GM23338 (cell line): ENCODE data around the gene MATR3. TPM values are rescaled to one million over a fixed set of nuclear protein-coding genes. Genes with fewer than 3 reads are reported as not detected.

Experiments used
- ATAC-seq: fragments of 200-7000 bp; cut with Tn5 transposase; 3 replicates; pipeline ENCODE4 v1.9.1; 2020
- DNase-seq: peaks from one replicate; pipeline ENCODE4 v3.0.0-alpha.2; 2015; ENCODE audit warnings: low spot score
- H2AFZ ChIP-seq: fragments of 200-600 bp; sonication (generic); 2 replicates; pipeline ENCODE4 v1.8.0; 2016; ENCODE audit warnings: antibody characterized with exemption, mild to moderate bottlenecking, moderate library complexity
- H3F3A ChIP-seq: fragments of 200-600 bp; sonication (generic); replicated peaks from 2 replicates; pipeline ENCODE4 v1.8.0; 2017; ENCODE audit warnings: antibody characterized with exemption, mixed run types, low read depth
- H3K27ac ChIP-seq: fragments of 200-600 bp; sonication (generic); 2 replicates; pipeline ENCODE4 v1.6.1; 2016; ENCODE audit warnings: low read depth
- H3K27me3 ChIP-seq: fragments of 200-600 bp; sonication (generic); 2 replicates; pipeline ENCODE4 v1.8.0; 2016; ENCODE audit warnings: mild to moderate bottlenecking, mixed run types, moderate library complexity; ENCODE audit not compliant: insufficient read depth
- H3K36me3 ChIP-seq: fragments of 200-600 bp; sonication (generic); 2 replicates; pipeline ENCODE4 v1.8.0; 2016; ENCODE audit warnings: mild to moderate bottlenecking; ENCODE audit not compliant: insufficient read depth
- H3K4me1 ChIP-seq: fragments of 200-600 bp; sonication (generic); 2 replicates; pipeline ENCODE4 v1.8.0; 2016; ENCODE audit warnings: mild to moderate bottlenecking, moderate library complexity; ENCODE audit not compliant: insufficient read depth
- H3K4me2 ChIP-seq: fragments of 200-600 bp; sonication (generic); 2 replicates; pipeline ENCODE4 v1.7.1; 2017; ENCODE audit warnings: mixed run types
- H3K4me3 ChIP-seq: fragments of 200-600 bp; sonication (generic); 2 replicates; pipeline ENCODE4 v1.6.1; 2016; ENCODE audit warnings: mixed run types
- H3K79me2 ChIP-seq: fragments of 200-600 bp; sonication (generic); replicated peaks from 2 replicates; pipeline ENCODE4 v1.8.0; 2017; ENCODE audit warnings: mild to moderate bottlenecking; ENCODE audit not compliant: insufficient read depth
- H3K9me2 ChIP-seq: fragments of 200-600 bp; sonication (generic); 2 replicates; pipeline ENCODE4 v1.8.0; 2017; ENCODE audit not compliant: insufficient read depth
- H4K20me1 ChIP-seq: fragments of 200-600 bp; sonication (generic); replicated peaks from 2 replicates; pipeline ENCODE4 v1.8.0; 2017; ENCODE audit warnings: mild to moderate bottlenecking; ENCODE audit not compliant: insufficient read depth
- H3K27ac Mint-ChIP-seq: 2 replicates; pipeline ENCODE4 v1.8.0; 2020; ENCODE audit warnings: inconsistent platforms, mild to moderate bottlenecking, moderate library complexity, mixed read lengths
- H3K27me3 Mint-ChIP-seq: 3 replicates; pipeline ENCODE4 v1.8.0; 2022; ENCODE audit warnings: low read depth, mild to moderate bottlenecking, moderate library complexity, mixed read lengths, inconsistent platforms; ENCODE audit not compliant: insufficient read depth, poor library complexity
- H3K36me3 Mint-ChIP-seq: 3 replicates; pipeline ENCODE4 v1.8.0; 2021; ENCODE audit warnings: low read depth, mild to moderate bottlenecking, inconsistent platforms, moderate library complexity, mixed read lengths
- H3K4me1 Mint-ChIP-seq: 3 replicates; pipeline ENCODE4 v1.8.0; 2020; ENCODE audit warnings: mild to moderate bottlenecking, inconsistent platforms, mixed read lengths
- H3K4me3 Mint-ChIP-seq: 3 replicates; pipeline ENCODE4 v1.8.0; 2021; ENCODE audit warnings: moderate library complexity, mild to moderate bottlenecking, inconsistent platforms, mixed read lengths
- H3K9me3 Mint-ChIP-seq: 3 replicates; pipeline ENCODE4 v1.8.0; 2020; ENCODE audit warnings: moderate library complexity, mild to moderate bottlenecking, inconsistent platforms, mixed read lengths
- CREB1 ChIP-seq: fragments of 250-450 bp; sonication (Bioruptor Pico); IDR thresholded peaks from 2 replicates; pipeline ENCODE4 v1.5.0; 2020; ENCODE audit warnings: low read depth, mild to moderate bottlenecking, moderate library complexity
- CTCF ChIP-seq, 2 experiments: fragments of 200-600 bp in 1 of 2; sonication (generic) in 1 of 2; conservative IDR thresholded peaks; 2 replicates each; pipeline versions ENCODE4 v1.5.1 to v1.6.1; 2016 to 2017; ENCODE audit warnings: antibody characterized with exemption in 2 of 2, low read depth in 2 of 2, mild to moderate bottlenecking in 2 of 2, moderate library complexity in 1 of 2
- ETS1 ChIP-seq: IDR thresholded peaks from 2 replicates; pipeline ENCODE4 v1.6.1; 2016; ENCODE audit warnings: antibody characterized with exemption
- EZH2 ChIP-seq: fragments of 200-600 bp; sonication (generic); IDR thresholded peaks from one replicate; pipeline ENCODE4 v1.8.0; 2017; ENCODE audit warnings: antibody characterized with exemption, mild to moderate bottlenecking, low read depth; ENCODE audit not compliant: unreplicated experiment
- EZH2phosphoT487 ChIP-seq: fragments of 200-600 bp; sonication (generic); IDR thresholded peaks from one replicate; pipeline ENCODE4 v1.8.1; 2018; ENCODE audit warnings: antibody characterized with exemption; ENCODE audit not compliant: unreplicated experiment
- JUNB ChIP-seq: IDR thresholded peaks from one replicate; pipeline ENCODE4 v1.6.1; 2016; ENCODE audit warnings: antibody characterized with exemption; ENCODE audit not compliant: unreplicated experiment
- NANOG ChIP-seq: IDR thresholded peaks from 2 replicates; pipeline ENCODE4 v1.6.1; 2016; ENCODE audit warnings: antibody characterized with exemption, borderline replicate concordance
- POLR2AphosphoS5 ChIP-seq: IDR thresholded peaks from 2 replicates; pipeline ENCODE4 v1.6.1; 2016; ENCODE audit warnings: antibody characterized with exemption, low read depth
- REST ChIP-seq: IDR thresholded peaks from one replicate; pipeline ENCODE4 v1.6.1; 2018; ENCODE audit warnings: antibody characterized with exemption; ENCODE audit not compliant: unreplicated experiment
- STAT1 ChIP-seq: IDR thresholded peaks from one replicate; pipeline ENCODE4 v1.6.1; 2016; ENCODE audit warnings: antibody characterized with exemption; ENCODE audit not compliant: unreplicated experiment
- ZNF114 ChIP-seq: fragments of 250-450 bp; sonication (Bioruptor Pico); IDR thresholded peaks from 2 replicates; pipeline ENCODE4 v1.5.0; 2020; ENCODE audit warnings: mild to moderate bottlenecking, moderate library complexity
- ZNF331 ChIP-seq: fragments of 250-450 bp; sonication (Bioruptor Pico); IDR thresholded peaks from 2 replicates; pipeline ENCODE4 v1.5.0; 2020; ENCODE audit warnings: low read depth, mild to moderate bottlenecking, moderate library complexity
- ZNF462 ChIP-seq: fragments of 250-450 bp; sonication (Bioruptor Pico); IDR thresholded peaks from 2 replicates; pipeline ENCODE4 v1.5.0; 2020; ENCODE audit warnings: mild to moderate bottlenecking, moderate library complexity
- polyA plus RNA-seq: library from polyadenylated mRNA; unstranded; fragments of >200 nt; fragmentation: Nextera tagmentation; extraction: Ambion mirVana; gene quantifications from 2 replicates; pipeline ENCODE4 v1.2.1, GENCODE V29; 2016
- total RNA-seq: library from RNA; depleted of rRNA; stranded (reverse); fragments of >200 nt; shearing (Covaris generic); gene quantifications from 2 replicates; pipeline ENCODE4 v1.2.3, GENCODE V29; 2014

MATR3 gene
- total and polyA plus RNA-seq, 2 experiments from 2014 or later, result 278 to 506 TPM

GRCh38 chr5:139273572-139274289 is 19.8 kb upstream of the MATR3 start:
- Histone ChIP-seq H2AFZ (peak overlapping the region; percentile 85; the same call in 1 of the 2 replicates), H3K27ac (peak overlapping the region; percentile 99), H4K20me1 (peaks cover 28% of the 10 kb centered on the region), H3K4me3 (peak overlapping the region; percentile 100), H3K4me2 (peak overlapping the region; percentile 100), H3K9me2 (no peaks in the 10 kb centered on the region), H3F3A (peaks cover 45% of the 10 kb centered on the region), H3K79me2 (peaks cover 49% of the 10 kb centered on the region), H3K27me3 (no peaks in the 10 kb centered on the region), H3K36me3 (peaks cover 37% of the 10 kb centered on the region), H3K4me1 (peaks cover 49% of the 10 kb centered on the region)
- H3K27ac Mint-ChIP-seq, result peak overlapping the region; percentile 99
- peaks cover 48% of the 10 kb centered on the region for H3K36me3 Mint-ChIP-seq
- peak; percentile 93 for DNase-seq
- H3K4me1 Mint-ChIP-seq, result peaks cover 35% of the 10 kb centered on the region
- H3K27me3 Mint-ChIP-seq, result peaks cover 20% of the 10 kb centered on the region
- H3K9me3 Mint-ChIP-seq, result peaks cover 9% of the 10 kb centered on the region; the same call in 2 of the 3 replicates
- ATAC-seq, result peak; percentile 82
- H3K4me3 Mint-ChIP-seq, result peak overlapping the region; percentile 99
- TF ChIP-seq POLR2AphosphoS5, result peak; percentile 100
- no peak for TF ChIP-seq STAT1
- TF ChIP-seq ZNF331, result no peak
- TF ChIP-seq ETS1, result peak; percentile 60; the same call in 1 of the 2 replicates
- TF ChIP-seq EZH2, result no peak
- TF ChIP-seq CREB1 (CRISPR knock-in tag), result 0 out of 2 replicates have a peak, but pooled peaks have one; percentile 9
- TF ChIP-seq CTCF (conservative IDR thresholded peaks at IDR 0.05; ENCODE audit: low read depth in 2 of 2), result no peak
- no peak for TF ChIP-seq NANOG
- TF ChIP-seq JUNB, result no peak
- no peak for TF ChIP-seq ZNF114 (CRISPR knock-in tag)
- TF ChIP-seq ZNF462 (CRISPR knock-in tag), result no peak
- no peak for TF ChIP-seq EZH2phosphoT487
- TF ChIP-seq REST, result peak; percentile 16
